PC-9 (cell line): Measurements from ENCODE around the gene RC3H1. TPM values are rescaled to one million over a fixed set of nuclear protein-coding genes. Genes with fewer than 3 reads are reported as not detected.

Experiments
- BruUV-seq: library from RNA; stranded (reverse); fragments of 400-500 nt; replicated peaks from 2 replicates; lab custom pipeline; 2021; lab: Mats Ljungman, UMichigan
- CTCF ChIA-PET: fragments of 300-600 bp; sonication (Branson Sonifier 250); formaldehyde crosslinking; loops from one replicate; lab custom pipeline; 2022; ENCODE audit warnings: antibody characterized with exemption; lab: Charles Lee
- POLR2A ChIA-PET: fragments of 300-600 bp; sonication (Branson Sonifier 250); formaldehyde crosslinking; loops from one replicate; lab custom pipeline; 2022; ENCODE audit warnings: antibody characterized with exemption; ENCODE audit not compliant: unreplicated experiment; lab: Charles Lee
- DNase-seq, 2 experiments: peaks; one replicate each; pipeline versions ENCODE4 v3.0.0 to v3.0.0-alpha.2; 2015 to 2022; ENCODE audit warnings: mixed read lengths in 1 of 2
- H2AFZ ChIP-seq: fragments of 200-600 bp; sonication (generic); 2 replicates; pipeline ENCODE4 v1.8.1; 2017; ENCODE audit warnings: antibody characterized with exemption
- H3F3A ChIP-seq: fragments of 200-600 bp; sonication (generic); 2 replicates; pipeline ENCODE4 v1.8.1; 2017; ENCODE audit warnings: antibody characterized with exemption, mild to moderate bottlenecking, low read depth; ENCODE audit not compliant: insufficient read depth
- H3K27ac ChIP-seq: fragments of 200-600 bp; sonication (generic); 2 replicates; pipeline ENCODE4 v1.6.1; 2016; ENCODE audit warnings: mixed run types
- H3K27me3 ChIP-seq: fragments of 200-600 bp; sonication (generic); 2 replicates; pipeline ENCODE4 v1.6.1; 2016; ENCODE audit warnings: low read depth, mixed run types; ENCODE audit not compliant: insufficient read depth
- H3K36me3 ChIP-seq: fragments of 200-600 bp; sonication (generic); 2 replicates; pipeline ENCODE4 v1.6.1; 2016; ENCODE audit warnings: low read depth, mixed run types
- H3K4me1 ChIP-seq: fragments of 200-600 bp; sonication (generic); replicated peaks from 2 replicates; pipeline ENCODE4 v1.6.1; 2016; ENCODE audit warnings: mixed run types; ENCODE audit not compliant: insufficient read depth
- H3K4me2 ChIP-seq: fragments of 200-600 bp; sonication (generic); 2 replicates; pipeline ENCODE4 v1.6.1; 2017; ENCODE audit warnings: mixed run types
- H3K4me3 ChIP-seq: fragments of 200-600 bp; sonication (generic); 2 replicates; pipeline ENCODE4 v1.6.1; 2016; ENCODE audit warnings: mixed run types
- H3K79me2 ChIP-seq: fragments of 200-600 bp; sonication (generic); 2 replicates; pipeline ENCODE4 v1.6.1; 2017; ENCODE audit warnings: low read depth, mixed run types
- H3K9me2 ChIP-seq: fragments of 200-600 bp; sonication (generic); 2 replicates; pipeline ENCODE4 v1.8.1; 2017; ENCODE audit warnings: mild to moderate bottlenecking; ENCODE audit not compliant: insufficient read depth
- H3K9me3 ChIP-seq: fragments of 200-600 bp; sonication (generic); 2 replicates; pipeline ENCODE4 v1.8.1; 2016; ENCODE audit warnings: low read depth; ENCODE audit not compliant: insufficient read depth
- H4K20me1 ChIP-seq: fragments of 200-600 bp; sonication (generic); 2 replicates; pipeline ENCODE4 v1.8.1; 2017; ENCODE audit not compliant: insufficient read depth
- CTCF ChIP-seq: fragments of 200-600 bp; sonication (generic); conservative IDR thresholded peaks from 2 replicates; pipeline ENCODE4 v1.6.1; 2017; ENCODE audit warnings: mixed run types, antibody characterized with exemption, mild to moderate bottlenecking, moderate library complexity
- EZH2 ChIP-seq: fragments of 200-600 bp; sonication (generic); IDR thresholded peaks from 2 replicates; pipeline ENCODE4 v1.8.0; 2017; ENCODE audit warnings: antibody characterized with exemption, low read depth
- intact Hi-C: fragments of 100-400 bp; cut with micrococcal nuclease; formaldehyde crosslinking; loops from one replicate; pipeline ENCODE4 v1.10.0; 2022; ENCODE audit not compliant: unreplicated experiment
- total RNA-seq: library from RNA; stranded (reverse); gene quantifications from 2 replicates; pipeline ENCODE4 v1.2.3, GENCODE V29; 2021

RC3H1 gene
- total RNA-seq, 1 experiment from 2014 or later = 29.5 TPM

- Histone ChIP-seq H3K4me1 (no peaks in the 10 kb centered on the region), H3K27ac (no peak overlapping the region), H3F3A (no peaks in the 10 kb centered on the region), H4K20me1 (no peaks in the 10 kb centered on the region), H3K79me2 (no peaks in the 10 kb centered on the region), H3K27me3 (no peaks in the 10 kb centered on the region), H3K9me2 (no peaks in the 10 kb centered on the region), H3K4me2 (no peak overlapping the region), H3K36me3 (no peaks in the 10 kb centered on the region), H3K4me3 (no peak overlapping the region), H2AFZ (no peak overlapping the region), H3K9me3 (no peaks in the 10 kb centered on the region)
- DNase-seq = no peak
- POLR2A ChIA-PET = no interaction called here
- intact Hi-C loops = no loop called here
- TF ChIP-seq EZH2 = no peak
- no peak for TF ChIP-seq CTCF
- BruUV-seq = no TSS peak
- CTCF ChIA-PET = no interaction called here
Observed at GRCh38 chr1:174053826-174054225, 31.7 kb upstream of the RC3H1 start.

- Histone ChIP-seq H2AFZ (no peak overlapping the region), H3K9me3 (no peaks in the 10 kb centered on the region), H3K4me1 (no peaks in the 10 kb centered on the region), H3K27me3 (no peaks in the 10 kb centered on the region), H4K20me1 (no peaks in the 10 kb centered on the region), H3K36me3 (no peaks in the 10 kb centered on the region), H3K9me2 (no peaks in the 10 kb centered on the region), H3K27ac (no peak overlapping the region), H3F3A (no peaks in the 10 kb centered on the region), H3K4me2 (no peak overlapping the region), H3K79me2 (no peaks in the 10 kb centered on the region), H3K4me3 (no peak overlapping the region)
- ChIA-PET CTCF (no interaction called here), POLR2A (no interaction called here)
- no peak for TF ChIP-seq EZH2
- no peak for TF ChIP-seq CTCF
- no peak for DNase-seq
- intact Hi-C loops = no loop called here
- BruUV-seq = no TSS peak
Observed at GRCh38 chr1:174052621-174053020, 30.5 kb upstream of the RC3H1 start.

- intact Hi-C loops = no loop called here
- CTCF ChIA-PET = no interaction called here
- Histone ChIP-seq H3F3A (no peaks in the 10 kb centered on the region), H3K4me3 (no peak overlapping the region), H3K27ac (no peak overlapping the region), H3K9me3 (no peaks in the 10 kb centered on the region), H3K27me3 (no peaks in the 10 kb centered on the region), H3K9me2 (no peaks in the 10 kb centered on the region), H2AFZ (no peak overlapping the region), H3K79me2 (no peaks in the 10 kb centered on the region), H3K4me2 (no peak overlapping the region), H4K20me1 (no peaks in the 10 kb centered on the region), H3K36me3 (no peaks in the 10 kb centered on the region), H3K4me1 (no peaks in the 10 kb centered on the region)
- POLR2A ChIA-PET = interaction anchor here (0.6 kb wide), 1 partner anchor 1183 kb away, joined by 6 read pairs; no protein-coding TSS in a partner anchor
- BruUV-seq = no TSS peak
- DNase-seq = no peak
- TF ChIP-seq EZH2 (no peak), CTCF (no peak)
Observed at GRCh38 chr1:174051956-174052355, 29.8 kb upstream of the RC3H1 start.
